HFFc6 (cell line): ENCODE data around the gene DIABLO. TPM values are rescaled to one million over a fixed set of nuclear protein-coding genes. Genes with fewer than 3 reads are reported as not detected.

Source experiments
- DNase-seq: peaks from one replicate; pipeline ENCODE4 v3.0.0-alpha.2; 2018
- H3K27ac Mint-ChIP-seq: 2 replicates; pipeline ENCODE4 v1.8.0; 2020; ENCODE audit warnings: mild to moderate bottlenecking, mixed read lengths
- H3K27me3 Mint-ChIP-seq: 2 replicates; pipeline ENCODE4 v1.8.0; 2021; ENCODE audit warnings: mild to moderate bottlenecking, moderate library complexity, mixed read lengths; ENCODE audit not compliant: insufficient read depth
- H3K36me3 Mint-ChIP-seq: 2 replicates; pipeline ENCODE4 v1.8.0; 2021; ENCODE audit warnings: low read depth, mixed read lengths
- H3K4me1 Mint-ChIP-seq: 2 replicates; pipeline ENCODE4 v1.8.0; 2020; ENCODE audit warnings: low read depth, mixed read lengths
- H3K4me3 Mint-ChIP-seq: 2 replicates; pipeline ENCODE4 v1.8.0; 2020; ENCODE audit warnings: mild to moderate bottlenecking, moderate library complexity, mixed read lengths
- H3K9me3 Mint-ChIP-seq: 2 replicates; pipeline ENCODE4 v1.8.0; 2020; ENCODE audit warnings: mild to moderate bottlenecking, mixed read lengths
- total RNA-seq, 6 experiments: library from RNA; stranded (reverse); fragmentation: NEBNext Ultra II Directional; extraction: Animal tissue kit (Norgen Biotek cat#: 25700); gene quantifications; 2 replicates in 1 of 6; 3 replicates in 5 of 6; pipeline ENCODE4 v1.2.3, GENCODE V29; 2021
- TF ChIP-seq, protein P1 (sequence below): fragments of 200-600 bp; sonication (generic); IDR thresholded peaks from 2 replicates; pipeline ENCODE4 v1.5.0; 2021; ENCODE audit warnings: antibody characterized with exemption, mild to moderate bottlenecking

Gene DIABLO
- total RNA-seq, 6 experiments from 2014 or later: 47.5 to 54.2 (median 48.8) TPM

- TF ChIP-seq, protein P1, sequence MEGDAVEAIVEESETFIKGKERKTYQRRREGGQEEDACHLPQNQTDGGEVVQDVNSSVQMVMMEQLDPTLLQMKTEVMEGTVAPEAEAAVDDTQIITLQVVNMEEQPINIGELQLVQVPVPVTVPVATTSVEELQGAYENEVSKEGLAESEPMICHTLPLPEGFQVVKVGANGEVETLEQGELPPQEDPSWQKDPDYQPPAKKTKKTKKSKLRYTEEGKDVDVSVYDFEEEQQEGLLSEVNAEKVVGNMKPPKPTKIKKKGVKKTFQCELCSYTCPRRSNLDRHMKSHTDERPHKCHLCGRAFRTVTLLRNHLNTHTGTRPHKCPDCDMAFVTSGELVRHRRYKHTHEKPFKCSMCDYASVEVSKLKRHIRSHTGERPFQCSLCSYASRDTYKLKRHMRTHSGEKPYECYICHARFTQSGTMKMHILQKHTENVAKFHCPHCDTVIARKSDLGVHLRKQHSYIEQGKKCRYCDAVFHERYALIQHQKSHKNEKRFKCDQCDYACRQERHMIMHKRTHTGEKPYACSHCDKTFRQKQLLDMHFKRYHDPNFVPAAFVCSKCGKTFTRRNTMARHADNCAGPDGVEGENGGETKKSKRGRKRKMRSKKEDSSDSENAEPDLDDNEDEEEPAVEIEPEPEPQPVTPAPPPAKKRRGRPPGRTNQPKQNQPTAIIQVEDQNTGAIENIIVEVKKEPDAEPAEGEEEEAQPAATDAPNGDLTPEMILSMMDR: no peak
- H3K27ac Mint-ChIP-seq: no peak overlapping the region
- no peaks in the 10 kb centered on the region for H3K36me3 Mint-ChIP-seq
- H3K27me3 Mint-ChIP-seq: peaks cover 41% of the 10 kb centered on the region
- peaks cover 8% of the 10 kb centered on the region; the same call in 1 of the 2 replicates for H3K4me1 Mint-ChIP-seq
- no peak for DNase-seq
- no peaks in the 10 kb centered on the region for H3K9me3 Mint-ChIP-seq
- no peak overlapping the region for H3K4me3 Mint-ChIP-seq
These were observed 53.5 kb downstream of the DIABLO start for GRCh38 chr12:122172262-122172939.

GRCh38 chr12:122171399-122171798 is 54.5 kb downstream of the DIABLO start:
- H3K27ac Mint-ChIP-seq: no peak overlapping the region
- peaks cover 6% of the 10 kb centered on the region; the same call in 1 of the 2 replicates for H3K4me1 Mint-ChIP-seq
- H3K36me3 Mint-ChIP-seq: no peaks in the 10 kb centered on the region
- no peaks in the 10 kb centered on the region for H3K9me3 Mint-ChIP-seq
- TF ChIP-seq, protein P1: no peak
- no peak overlapping the region for H3K4me3 Mint-ChIP-seq
- no peak for DNase-seq
- H3K27me3 Mint-ChIP-seq: peaks cover 41% of the 10 kb centered on the region

DNA sequence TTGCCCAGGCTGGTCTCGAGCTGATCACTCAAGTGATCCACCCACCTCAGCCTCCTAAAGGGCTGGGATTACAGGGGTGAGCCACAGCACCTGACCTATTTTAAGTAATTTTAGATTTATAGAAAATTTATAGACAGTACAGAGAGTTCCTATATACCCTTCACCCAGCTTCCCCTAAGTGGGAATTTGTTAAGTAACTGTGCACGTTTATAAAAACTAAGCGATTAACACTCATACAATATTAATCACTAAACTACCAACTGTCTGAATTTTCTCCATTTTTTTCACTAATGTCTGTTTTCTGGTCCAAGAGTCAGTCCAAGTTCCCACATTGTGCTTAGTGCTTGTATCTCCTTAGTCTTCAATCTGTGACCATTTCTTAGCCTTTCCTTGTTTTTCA is 57.4 kb downstream of the DIABLO start:
- no peaks in the 10 kb centered on the region for H3K9me3 Mint-ChIP-seq
- peaks cover 30% of the 10 kb centered on the region for H3K27me3 Mint-ChIP-seq
- no peaks in the 10 kb centered on the region for H3K4me1 Mint-ChIP-seq
- DNase-seq: no peak
- H3K36me3 Mint-ChIP-seq: no peaks in the 10 kb centered on the region
- no peak overlapping the region for H3K4me3 Mint-ChIP-seq
- H3K27ac Mint-ChIP-seq: no peak overlapping the region
- TF ChIP-seq, protein P1: no peak

DNA sequence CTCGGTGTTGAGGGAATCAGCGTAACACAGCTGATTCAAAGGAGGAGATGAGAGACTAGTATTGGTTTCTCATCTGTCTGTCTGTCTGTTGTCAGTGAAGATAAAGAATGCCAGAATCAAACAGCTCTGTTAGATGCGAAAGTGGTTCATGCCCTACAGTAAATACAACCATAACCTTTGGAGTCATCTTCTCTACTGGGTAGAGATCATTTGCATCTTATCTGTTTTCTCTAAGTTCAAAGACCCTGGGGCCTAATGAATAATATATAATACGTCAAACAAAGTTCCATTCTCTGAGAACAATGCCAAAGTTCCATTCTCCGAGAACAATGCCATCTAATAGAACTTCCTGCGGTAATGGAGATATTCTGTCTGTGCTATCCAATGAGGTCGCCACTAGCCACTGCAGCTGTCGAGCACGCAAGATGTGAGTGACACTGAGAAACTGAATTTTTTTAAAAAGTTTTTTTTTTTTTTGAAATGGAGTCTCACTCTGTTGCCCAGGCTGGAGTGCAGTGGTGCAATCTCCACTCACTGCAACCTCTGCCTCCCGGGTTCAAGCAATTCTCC is 58.4 kb downstream of the DIABLO start:
- Mint-ChIP-seq H3K4me1 (no peaks in the 10 kb centered on the region), H3K9me3 (no peaks in the 10 kb centered on the region), H3K4me3 (no peak overlapping the region), H3K36me3 (no peaks in the 10 kb centered on the region), H3K27me3 (peaks cover 24% of the 10 kb centered on the region), H3K27ac (no peak overlapping the region)
- no peak for DNase-seq
- TF ChIP-seq, protein P1: no peak

GRCh38 chr12:122166422-122167349 is 59.2 kb downstream of the DIABLO start:
- H3K27me3 Mint-ChIP-seq: peaks cover 23% of the 10 kb centered on the region
- no peak for DNase-seq
- no peaks in the 10 kb centered on the region for H3K9me3 Mint-ChIP-seq
- H3K36me3 Mint-ChIP-seq: no peaks in the 10 kb centered on the region
- no peaks in the 10 kb centered on the region for H3K4me1 Mint-ChIP-seq
- H3K27ac Mint-ChIP-seq: no peak overlapping the region
- H3K4me3 Mint-ChIP-seq: no peak overlapping the region
- TF ChIP-seq, protein P1: no peak
